Ovary (tissue), 3 donors: ENCODE results near the gene LRP1B.

Experiments used
- EP300 ChIP-seq: sonication (generic); formaldehyde crosslinking; IDR thresholded peaks from one replicate; pipeline ENCODE4 v1.6.1; 2017; ENCODE audit warnings: antibody characterized with exemption
- TF ChIP-seq, protein P1 (sequence below), 3 donors: fragments of 450-650 bp in 2 of 3; fragments of 200-600 bp in 1 of 3; IDR thresholded peaks; one replicate each; pipeline versions ENCODE4 v1.5.1 to v1.8.0; 2016 to 2022; ENCODE audit warnings: antibody characterized with exemption in 3 of 3, mild to moderate bottlenecking in 1 of 3
- donor health status: DM: no; HTN: no; CAD: no.

DNA sequence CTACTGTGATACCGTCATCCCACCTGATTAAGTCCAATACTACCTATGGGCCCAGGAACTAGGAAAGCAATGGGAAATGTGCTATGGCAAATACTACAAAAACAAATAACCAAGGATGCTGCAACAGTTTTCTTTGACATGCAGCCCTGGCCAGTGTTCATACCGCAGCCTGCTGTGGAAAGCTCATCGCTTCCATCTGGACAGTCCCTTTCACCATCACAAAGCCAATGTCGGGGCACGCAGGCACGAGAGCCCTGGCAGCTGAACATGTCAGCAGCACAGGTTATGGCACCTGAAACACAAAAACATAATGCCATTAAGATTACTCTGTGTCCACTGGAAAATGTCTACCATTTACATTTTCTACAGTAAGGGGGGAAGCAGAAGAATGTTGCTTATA is 1621.1 kb downstream of the LRP1B start:
- TF ChIP-seq, protein P1, sequence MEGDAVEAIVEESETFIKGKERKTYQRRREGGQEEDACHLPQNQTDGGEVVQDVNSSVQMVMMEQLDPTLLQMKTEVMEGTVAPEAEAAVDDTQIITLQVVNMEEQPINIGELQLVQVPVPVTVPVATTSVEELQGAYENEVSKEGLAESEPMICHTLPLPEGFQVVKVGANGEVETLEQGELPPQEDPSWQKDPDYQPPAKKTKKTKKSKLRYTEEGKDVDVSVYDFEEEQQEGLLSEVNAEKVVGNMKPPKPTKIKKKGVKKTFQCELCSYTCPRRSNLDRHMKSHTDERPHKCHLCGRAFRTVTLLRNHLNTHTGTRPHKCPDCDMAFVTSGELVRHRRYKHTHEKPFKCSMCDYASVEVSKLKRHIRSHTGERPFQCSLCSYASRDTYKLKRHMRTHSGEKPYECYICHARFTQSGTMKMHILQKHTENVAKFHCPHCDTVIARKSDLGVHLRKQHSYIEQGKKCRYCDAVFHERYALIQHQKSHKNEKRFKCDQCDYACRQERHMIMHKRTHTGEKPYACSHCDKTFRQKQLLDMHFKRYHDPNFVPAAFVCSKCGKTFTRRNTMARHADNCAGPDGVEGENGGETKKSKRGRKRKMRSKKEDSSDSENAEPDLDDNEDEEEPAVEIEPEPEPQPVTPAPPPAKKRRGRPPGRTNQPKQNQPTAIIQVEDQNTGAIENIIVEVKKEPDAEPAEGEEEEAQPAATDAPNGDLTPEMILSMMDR (IDR thresholded peaks at IDR 0.05) = no peak
- TF ChIP-seq EP300 = no peak
